Mesendoderm (in vitro differentiated cells): Measurements from ENCODE around the gene PHLDA2.

ENCODE experiments used
- DNase-seq: peaks from one replicate; pipeline ENCODE4 v3.0.0; 2013
- H2AK5ac ChIP-seq: 2 replicates; pipeline ENCODE4 v1.6.1; 2013; ENCODE audit warnings: low read length, inconsistent platforms
- H2BK120ac ChIP-seq: 2 replicates; pipeline ENCODE4 v1.6.1; 2013; ENCODE audit warnings: low read depth, mild to moderate bottlenecking, low read length, moderate library complexity, mixed read lengths
- H2BK15ac ChIP-seq: replicated peaks from 2 replicates; pipeline ENCODE4 v1.6.1; 2013; ENCODE audit warnings: low read depth, mild to moderate bottlenecking, moderate library complexity
- H2BK5ac ChIP-seq: 2 replicates; pipeline ENCODE4 v1.6.1; 2013; ENCODE audit warnings: low read length, inconsistent platforms
- H3K18ac ChIP-seq: 2 replicates; pipeline ENCODE4 v1.6.1; 2013; ENCODE audit warnings: mild to moderate bottlenecking, low read length, mixed read lengths
- H3K23ac ChIP-seq: one replicate; pipeline ENCODE4 v1.6.1; 2013; ENCODE audit warnings: low read length
- H3K27ac ChIP-seq: 2 replicates; pipeline ENCODE4 v1.5.1; 2013; ENCODE audit warnings: low read depth, mild to moderate bottlenecking, inconsistent platforms, low read length, moderate library complexity
- H3K27me3 ChIP-seq: 2 replicates; pipeline ENCODE4 v1.6.1; 2013; ENCODE audit warnings: low read length, control low read depth, mild to moderate bottlenecking, inconsistent platforms; ENCODE audit not compliant: insufficient read depth, poor library complexity
- H3K36me3 ChIP-seq: 2 replicates; pipeline ENCODE4 v1.6.1; 2013; ENCODE audit warnings: low read length, inconsistent platforms; ENCODE audit not compliant: control insufficient read depth, insufficient read depth
- H3K4ac ChIP-seq: one replicate; pipeline ENCODE4 v1.6.1; 2013; ENCODE audit warnings: low read depth, mild to moderate bottlenecking, low read length, moderate library complexity
- H3K4me1 ChIP-seq: 2 replicates; pipeline ENCODE4 v1.6.1; 2013; ENCODE audit warnings: low read depth, low read length, inconsistent platforms; ENCODE audit not compliant: control insufficient read depth
- H3K4me2 ChIP-seq: 2 replicates; pipeline ENCODE4 v1.6.1; 2013; ENCODE audit warnings: low read length
- H3K4me3 ChIP-seq: 2 replicates; pipeline ENCODE4 v1.5.1; 2013; ENCODE audit warnings: mild to moderate bottlenecking, low read length
- H3K56ac ChIP-seq: one replicate; pipeline ENCODE4 v1.6.1; 2013; ENCODE audit warnings: low read length
- H3K79me1 ChIP-seq: 2 replicates; pipeline ENCODE4 v1.6.1; 2013; ENCODE audit warnings: low read length, inconsistent platforms
- H3K79me2 ChIP-seq: 2 replicates; pipeline ENCODE4 v1.6.1; 2013; ENCODE audit warnings: mild to moderate bottlenecking, low read length; ENCODE audit not compliant: control insufficient read depth, insufficient read depth
- H3K9ac ChIP-seq: 2 replicates; pipeline ENCODE4 v1.6.1; 2013; ENCODE audit warnings: low read length, inconsistent platforms
- H4K5ac ChIP-seq: one replicate; pipeline ENCODE4 v1.6.1; 2013; ENCODE audit warnings: low read length
- H4K8ac ChIP-seq: one replicate; pipeline ENCODE4 v1.6.1; 2013; ENCODE audit warnings: low read depth, mild to moderate bottlenecking, control low read depth, low read length, moderate library complexity
- WGBS: extraction: QIAGEN DNeasy Blood & Tissue Kit; methylation state at CpG from one replicate; pipeline ENCODE4 v1.1.7; 2013; ENCODE audit warnings: low lambda C conversion rate, missing lambda C conversion rate; ENCODE audit not compliant: insufficient coverage; ENCODE audit errors: extremely low coverage; 5-methylcytosine and 5-hydroxymethylcytosine counted together

PHLDA2 gene

GRCh38 chr11:2890466-2891294, 38.5 kb downstream of the PHLDA2 start:
- Histone ChIP-seq H3K36me3 (no peaks in the 10 kb centered on the region), H3K4me1 (peaks cover 8% of the 10 kb centered on the region), H3K79me1 (no peaks in the 10 kb centered on the region), H3K79me2 (no peaks in the 10 kb centered on the region), H3K18ac (peak overlapping the region; percentile 11), H3K27ac (no peak overlapping the region), H2AK5ac (peak overlapping the region; percentile 45), H3K23ac (no peak overlapping the region), H4K5ac (no peak overlapping the region), H3K27me3 (no peaks in the 10 kb centered on the region), H2BK120ac (no peak overlapping the region), H3K4me2 (no peak overlapping the region), H2BK15ac (no peak overlapping the region), H3K56ac (peak overlapping the region; percentile 73), H4K8ac (no peak overlapping the region), H3K4me3 (no peak overlapping the region), H3K4ac (peak overlapping the region; percentile 5), H2BK5ac (no peak overlapping the region), H3K9ac (peak overlapping the region; percentile 21)
- DNase-seq: no peak
- WGBS: no CpG with 5 or more reads among the region's 28 CpGs

GRCh38 chr11:2889362-2890273, 39.6 kb downstream of the PHLDA2 start:
- DNase-seq: no peak
- Histone ChIP-seq H3K4me2 (no peak overlapping the region), H3K9ac (no peak overlapping the region), H3K36me3 (no peaks in the 10 kb centered on the region), H3K56ac (peak overlapping the region; percentile 17), H3K27me3 (no peaks in the 10 kb centered on the region), H2AK5ac (no peak overlapping the region), H4K5ac (no peak overlapping the region), H2BK15ac (no peak overlapping the region), H2BK120ac (no peak overlapping the region), H3K18ac (no peak overlapping the region), H3K79me1 (no peaks in the 10 kb centered on the region), H3K4me3 (no peak overlapping the region), H2BK5ac (no peak overlapping the region), H3K27ac (no peak overlapping the region), H3K4me1 (peaks cover 8% of the 10 kb centered on the region), H4K8ac (no peak overlapping the region), H3K79me2 (no peaks in the 10 kb centered on the region), H3K23ac (no peak overlapping the region), H3K4ac (no peak overlapping the region)
- no CpG with 5 or more reads among the region's 16 CpGs for WGBS

- Histone ChIP-seq H2AK5ac (no peak overlapping the region), H3K4ac (no peak overlapping the region), H3K56ac (no peak overlapping the region), H3K36me3 (no peaks in the 10 kb centered on the region), H3K27ac (no peak overlapping the region), H3K4me2 (no peak overlapping the region), H3K79me2 (no peaks in the 10 kb centered on the region), H3K79me1 (no peaks in the 10 kb centered on the region), H2BK15ac (no peak overlapping the region), H3K27me3 (peaks cover 3% of the 10 kb centered on the region), H3K9ac (no peak overlapping the region), H3K4me3 (no peak overlapping the region), H4K5ac (no peak overlapping the region), H3K18ac (no peak overlapping the region), H4K8ac (no peak overlapping the region), H3K4me1 (peaks cover 8% of the 10 kb centered on the region), H2BK120ac (no peak overlapping the region), H3K23ac (no peak overlapping the region), H2BK5ac (no peak overlapping the region)
- no CpG with 5 or more reads among the region's 25 CpGs for WGBS
- DNase-seq: peak; percentile 81
These were observed 40.8 kb downstream of the PHLDA2 start for GRCh38 chr11:2888266-2888968.

- H3K27ac ChIP-seq: no peak overlapping the region
- H3K4me3 ChIP-seq: no peak overlapping the region
- no peak overlapping the region for H2BK15ac ChIP-seq
- no peak overlapping the region for H3K56ac ChIP-seq
- no peak for DNase-seq
- no peak overlapping the region for H2BK120ac ChIP-seq
- H2BK5ac ChIP-seq: no peak overlapping the region
- H3K79me1 ChIP-seq: no peaks in the 10 kb centered on the region
- no peak overlapping the region for H4K8ac ChIP-seq
- no peak overlapping the region for H3K18ac ChIP-seq
- WGBS: no CpG with 5 or more reads among the region's 11 CpGs
- no peak overlapping the region for H4K5ac ChIP-seq
- H3K27me3 ChIP-seq: peaks cover 5% of the 10 kb centered on the region
- no peak overlapping the region for H3K4me2 ChIP-seq
- no peak overlapping the region for H3K9ac ChIP-seq
- H3K4me1 ChIP-seq: peaks cover 8% of the 10 kb centered on the region
- no peak overlapping the region for H3K4ac ChIP-seq
- H3K79me2 ChIP-seq: no peaks in the 10 kb centered on the region
- H3K36me3 ChIP-seq: no peaks in the 10 kb centered on the region
- no peak overlapping the region for H3K23ac ChIP-seq
- H2AK5ac ChIP-seq: no peak overlapping the region
These were observed 41.6 kb downstream of the PHLDA2 start for GRCh38 chr11:2887515-2888195.

GRCh38 chr11:2886936-2887335, 42.3 kb downstream of the PHLDA2 start:
- Histone ChIP-seq H3K56ac (peak overlapping the region; percentile 81), H3K18ac (no peak overlapping the region), H3K4me3 (no peak overlapping the region), H3K4me1 (peaks cover 8% of the 10 kb centered on the region), H2AK5ac (no peak overlapping the region), H4K8ac (no peak overlapping the region), H3K27me3 (peaks cover 5% of the 10 kb centered on the region), H3K9ac (no peak overlapping the region), H4K5ac (no peak overlapping the region), H3K4ac (no peak overlapping the region), H2BK120ac (no peak overlapping the region), H3K23ac (no peak overlapping the region), H3K79me1 (no peaks in the 10 kb centered on the region), H3K36me3 (no peaks in the 10 kb centered on the region), H3K4me2 (no peak overlapping the region), H3K79me2 (no peaks in the 10 kb centered on the region), H2BK15ac (no peak overlapping the region), H2BK5ac (no peak overlapping the region), H3K27ac (no peak overlapping the region)
- no peak for DNase-seq
- WGBS: no CpG with 5 or more reads among the region's 5 CpGs
